Parathyroid adenoma (tissue), 2 donors: ENCODE data around the gene TAB2.

Experiments
- H2AFZ ChIP-seq: fragments of 300-600 bp; sonication (generic); one replicate; pipeline ENCODE4 v1.7.0; 2017; ENCODE audit warnings: antibody characterized with exemption, mild to moderate bottlenecking
- H3K27ac ChIP-seq: fragments of 300-600 bp; sonication (generic); one replicate; pipeline ENCODE4 v1.7.0; 2017
- H3K27me3 ChIP-seq: fragments of 300-600 bp; sonication (generic); one replicate; pipeline ENCODE4 v1.7.0; 2017; ENCODE audit warnings: low read length; ENCODE audit not compliant: control insufficient read depth, insufficient read depth
- H3K36me3 ChIP-seq: fragments of 300-600 bp; sonication (generic); one replicate; pipeline ENCODE4 v1.7.0; 2017; ENCODE audit warnings: low read length; ENCODE audit not compliant: control insufficient read depth, insufficient read depth
- H3K4me1 ChIP-seq: fragments of 300-600 bp; sonication (generic); one replicate; pipeline ENCODE4 v1.7.0; 2017; ENCODE audit warnings: control low read depth
- H3K4me2 ChIP-seq: fragments of 300-600 bp; sonication (generic); one replicate; pipeline ENCODE4 v1.7.0; 2017; ENCODE audit warnings: low read length
- H3K4me3 ChIP-seq: fragments of 300-600 bp; sonication (generic); one replicate; pipeline ENCODE4 v1.7.0; 2017; ENCODE audit warnings: low read depth, low read length
- H3K79me2 ChIP-seq: fragments of 300-600 bp; sonication (generic); one replicate; pipeline ENCODE4 v1.7.0; 2017; ENCODE audit warnings: control low read depth
- H3K9ac ChIP-seq: fragments of 300-600 bp; sonication (generic); one replicate; pipeline ENCODE4 v1.7.0; 2017; ENCODE audit warnings: mild to moderate bottlenecking
- H3K9me3 ChIP-seq: fragments of 300-600 bp; sonication (generic); one replicate; pipeline ENCODE4 v1.7.0; 2017; ENCODE audit warnings: low read length; ENCODE audit not compliant: control insufficient read depth
- CTCF ChIP-seq: fragments of 300-600 bp; sonication (generic); IDR thresholded peaks from one replicate; pipeline ENCODE4 v1.7.0; 2017; ENCODE audit warnings: antibody characterized with exemption, mild to moderate bottlenecking
- donor health status: primary hyperparathyroidism.

Gene TAB2

GRCh38 chr6:149314325-149314905 lies 3.1 kb upstream of the TAB2 start:
- no peak overlapping the region for H3K4me3 ChIP-seq
- no peak overlapping the region for H3K27ac ChIP-seq
- no peak overlapping the region for H2AFZ ChIP-seq
- peaks cover 2% of the 10 kb centered on the region for H3K4me1 ChIP-seq
- H3K4me2 ChIP-seq = no peak overlapping the region
- H3K36me3 ChIP-seq = no peaks in the 10 kb centered on the region
- H3K27me3 ChIP-seq = no peaks in the 10 kb centered on the region
- no peaks in the 10 kb centered on the region for H3K79me2 ChIP-seq
- H3K9me3 ChIP-seq = no peaks in the 10 kb centered on the region
- no peak overlapping the region for H3K9ac ChIP-seq
- no peak for TF ChIP-seq CTCF

GRCh38 chr6:149316108-149316727 lies 1.3 kb upstream of the TAB2 start:
- Histone ChIP-seq H3K4me1 (peaks cover 6% of the 10 kb centered on the region), H3K4me3 (peak overlapping the region; percentile 90), H2AFZ (peak overlapping the region; percentile 98), H3K4me2 (peak overlapping the region; percentile 83), H3K36me3 (no peaks in the 10 kb centered on the region), H3K27ac (no peak overlapping the region), H3K9me3 (no peaks in the 10 kb centered on the region), H3K9ac (no peak overlapping the region), H3K79me2 (no peaks in the 10 kb centered on the region), H3K27me3 (no peaks in the 10 kb centered on the region)
- TF ChIP-seq CTCF = no peak

GRCh38 chr6:149316740-149317643 lies 520 bp upstream of the TAB2 start:
- H3K4me3 ChIP-seq = peak overlapping the region; percentile 90
- no peaks in the 10 kb centered on the region for H3K27me3 ChIP-seq
- H2AFZ ChIP-seq = peak overlapping the region; percentile 98
- H3K9me3 ChIP-seq = no peaks in the 10 kb centered on the region
- peaks cover 6% of the 10 kb centered on the region for H3K4me1 ChIP-seq
- peak overlapping the region; percentile 83 for H3K4me2 ChIP-seq
- H3K9ac ChIP-seq = peak overlapping the region; percentile 75
- peak overlapping the region; percentile 92 for H3K27ac ChIP-seq
- H3K79me2 ChIP-seq = no peaks in the 10 kb centered on the region
- peak; percentile 8 for TF ChIP-seq CTCF
- H3K36me3 ChIP-seq = no peaks in the 10 kb centered on the region

- H3K27me3 ChIP-seq = no peaks in the 10 kb centered on the region
- peak overlapping the region; percentile 51 for H3K27ac ChIP-seq
- H3K9ac ChIP-seq = no peak overlapping the region
- TF ChIP-seq CTCF = no peak
- peaks cover 6% of the 10 kb centered on the region for H3K4me1 ChIP-seq
- H3K36me3 ChIP-seq = no peaks in the 10 kb centered on the region
- H3K79me2 ChIP-seq = peaks cover 2% of the 10 kb centered on the region
- no peaks in the 10 kb centered on the region for H3K9me3 ChIP-seq
- H3K4me3 ChIP-seq = peak overlapping the region; percentile 90
- H3K4me2 ChIP-seq = peak overlapping the region; percentile 55
- peak overlapping the region; percentile 39 for H2AFZ ChIP-seq
Measured at GRCh38 chr6:149318581-149319286, 1.2 kb downstream of the TAB2 start.
